Activated CD4-positive, alpha-beta T cell treated with anti-CD3 and anti-CD28 coated beads, Interleukin-2, amount 50 U/mL, for 16 hours (primary cell): ENCODE measurements around the gene HECW1.

Experiments used
- DNase-seq: peaks from one replicate; pipeline ENCODE4 v3.0.0-alpha.2; 2020

The HECW1 gene

GRCh38 chr7:43148161-43148731 lies 35.8 kb downstream of the HECW1 start:
- no peak for DNase-seq

GRCh38 chr7:43151076-43151475 lies 38.6 kb downstream of the HECW1 start:
- DNase-seq: no peak

GRCh38 chr7:43152696-43153095 lies 40.2 kb downstream of the HECW1 start:
- DNase-seq: no peak

GRCh38 chr7:43155636-43156035 lies 43.2 kb downstream of the HECW1 start:
- no peak for DNase-seq

- DNase-seq: no peak
Measured at GRCh38 chr7:43163885-43164284, 51.4 kb downstream of the HECW1 start.

- peak; percentile 12 for DNase-seq
Measured at GRCh38 chr7:43164757-43165156, 52.3 kb downstream of the HECW1 start.

GRCh38 chr7:43166686-43167085 lies 54.2 kb downstream of the HECW1 start:
- DNase-seq: no peak

- no peak for DNase-seq
Measured at GRCh38 chr7:43169076-43169475, 56.6 kb downstream of the HECW1 start.

GRCh38 chr7:43170571-43170970 lies 58.1 kb downstream of the HECW1 start:
- no peak for DNase-seq

GRCh38 chr7:43175570-43176200 lies 63.2 kb downstream of the HECW1 start:
- DNase-seq: no peak

GRCh38 chr7:43179393-43179792 lies 66.9 kb downstream of the HECW1 start:
- DNase-seq: no peak

GRCh38 chr7:43192806-43193460 lies 80.5 kb downstream of the HECW1 start:
- no peak for DNase-seq

GRCh38 chr7:43193893-43194292 lies 81.4 kb downstream of the HECW1 start:
- DNase-seq: no peak

GRCh38 chr7:43195256-43195655 lies 82.8 kb downstream of the HECW1 start:
- DNase-seq: no peak

- no peak for DNase-seq
Measured at GRCh38 chr7:43195768-43196167, 83.3 kb downstream of the HECW1 start.

GRCh38 chr7:43196379-43196778 lies 83.9 kb downstream of the HECW1 start:
- DNase-seq: no peak

GRCh38 chr7:43198016-43198415 lies 85.6 kb downstream of the HECW1 start:
- DNase-seq: no peak

- no peak for DNase-seq
Measured at GRCh38 chr7:43198599-43199090, 86.2 kb downstream of the HECW1 start.

GRCh38 chr7:43199371-43200160 lies 87.1 kb downstream of the HECW1 start:
- no peak for DNase-seq

- no peak for DNase-seq
Measured at GRCh38 chr7:43201912-43202311, 89.5 kb downstream of the HECW1 start.

- DNase-seq: no peak
Measured at GRCh38 chr7:43204081-43204480, 91.6 kb downstream of the HECW1 start.

GRCh38 chr7:43205171-43205795 lies 92.8 kb downstream of the HECW1 start:
- no peak for DNase-seq

- no peak for DNase-seq
Measured at GRCh38 chr7:43208242-43208641, 95.8 kb downstream of the HECW1 start.
